Measurements from ENCODE around the gene RHBDL1. TPM values are rescaled to one million over a fixed set of nuclear protein-coding genes. Genes with fewer than 3 reads are reported as not detected.

Gene RHBDL1
- total and polyA plus RNA-seq, 9 of the 15 experiments (the other 6 are each of a cell fraction or from before 2014, with no cell fraction given): 0.03 to 5.6 (median 1.3) TPM; not detected in 1

- no peak for TF ChIP-seq ZHX1 (conservative IDR thresholded peaks at IDR 0.05; ENCODE audit: low read length)
- TF ChIP-seq POLR2B (IDR thresholded peaks at IDR 0.05; ENCODE audit: low read depth, partially characterized antibody): no peak
- no peak for TF ChIP-seq NR4A1 (CRISPR knock-in tag; IDR thresholded peaks at IDR 0.05)
- TF ChIP-seq NR4A1 (tag; IDR thresholded peaks at IDR 0.05): no peak
- no peak for TF ChIP-seq ZBTB17 (CRISPR knock-in tag; IDR thresholded peaks at IDR 0.05)
- no peak for TF ChIP-seq ZNF766 (CRISPR knock-in tag; conservative IDR thresholded peaks at IDR 0.05)
- no peak for TF ChIP-seq ZBTB2 (IDR thresholded peaks at IDR 0.05)
- no peak for TF ChIP-seq WHSC1 (IDR thresholded peaks at IDR 0.05; ENCODE audit: low read length)
- no peak for TF ChIP-seq PRMT5 (CRISPR knock-in tag; IDR thresholded peaks at IDR 0.05)
- no peak for TF ChIP-seq C11orf30 (IDR thresholded peaks at IDR 0.05; ENCODE audit: low read depth)
- no peak for TF ChIP-seq ZNF75A (CRISPR knock-in tag; IDR thresholded peaks at IDR 0.05)
- no peak for TF ChIP-seq ZNF134 (CRISPR knock-in tag; conservative IDR thresholded peaks at IDR 0.05)
- no peak for TF ChIP-seq ARID2 (IDR thresholded peaks at IDR 0.05)
- TF ChIP-seq ZNF24 (IDR thresholded peaks at IDR 0.05): no peak
- no peak for TF ChIP-seq IFI16 (CRISPR knock-in tag; IDR thresholded peaks at IDR 0.05)
- no peak for TF ChIP-seq SAFB2 (IDR thresholded peaks at IDR 0.05; ENCODE audit: borderline replicate concordance, low read depth, low read length, severe bottlenecking)
- TF ChIP-seq HMG20A (CRISPR knock-in tag; conservative IDR thresholded peaks at IDR 0.05): no peak
- TF ChIP-seq E2F5 (CRISPR knock-in tag; IDR thresholded peaks at IDR 0.05): no peak; the same call in 1 of the 2 replicates
- TF ChIP-seq ZNF830 (CRISPR knock-in tag; IDR thresholded peaks at IDR 0.05): no peak
- TF ChIP-seq ZNF280B (CRISPR knock-in tag; IDR thresholded peaks at IDR 0.05): no peak
- TF ChIP-seq TAF9B (IDR thresholded peaks at IDR 0.05; ENCODE audit: partially characterized antibody): no peak
Observed at GRCh38 chr16:680967-681745, 5.7 kb downstream of the RHBDL1 start (continued).

All from K562 (cell line).